ENCODE results near the gene RECK. TPM values are rescaled to one million over a fixed set of nuclear protein-coding genes. Genes with fewer than 3 reads are reported as not detected.
"Not testable (repeated sequence)": the region's sequence is repeated elsewhere in the genome, so short reads cannot be mapped to it uniquely, and the experiment has no call there.

The RECK gene
- total RNA-seq, 1 donor from 2014 or later: 10.3 TPM

- DNase-seq (ENCODE audit: low spot score): no peak
Observed at GRCh38 chr9:36154331-36154952, 117.7 kb downstream of the RECK start.

- no peak for DNase-seq (ENCODE audit: low spot score)
Observed at GRCh38 chr9:36156116-36156515, 119.4 kb downstream of the RECK start.

GRCh38 chr9:36158122-36158521 lies 121.4 kb downstream of the RECK start:
- no peak for DNase-seq (ENCODE audit: low spot score)

GRCh38 chr9:36158917-36159316 lies 122.2 kb downstream of the RECK start:
- DNase-seq (ENCODE audit: low spot score): no peak

- DNase-seq (ENCODE audit: low spot score): not testable (repeated sequence)
Observed at GRCh38 chr9:36159509-36159908, 122.8 kb downstream of the RECK start.

GRCh38 chr9:36160126-36160525 lies 123.4 kb downstream of the RECK start:
- DNase-seq (ENCODE audit: low spot score): not testable (repeated sequence)

GRCh38 chr9:36161187-36161586 lies 124.5 kb downstream of the RECK start:
- no peak for DNase-seq (ENCODE audit: low spot score)

GRCh38 chr9:36162211-36162738 lies 125.6 kb downstream of the RECK start:
- no peak for DNase-seq (ENCODE audit: low spot score)

- no peak for DNase-seq (ENCODE audit: low spot score)
Observed at GRCh38 chr9:36163049-36163785, 126.5 kb downstream of the RECK start.

GRCh38 chr9:36163786-36164170 lies 127.1 kb downstream of the RECK start:
- no peak for DNase-seq (ENCODE audit: low spot score)

- no peak for DNase-seq (ENCODE audit: low spot score)
Observed at GRCh38 chr9:36164372-36164771, 127.7 kb downstream of the RECK start.

- DNase-seq (ENCODE audit: low spot score): no peak
Observed at GRCh38 chr9:36164989-36165388, 128.3 kb downstream of the RECK start.

GRCh38 chr9:36165826-36166167 lies 129.1 kb downstream of the RECK start:
- no peak for DNase-seq (ENCODE audit: low spot score)

GRCh38 chr9:36166168-36166927 lies 129.6 kb downstream of the RECK start:
- peak; percentile 81 for DNase-seq (ENCODE audit: low spot score)

GRCh38 chr9:36169166-36169565 lies 132.5 kb downstream of the RECK start, which contains the start of gene CCIN:
Gene CCIN, plus strand, starts transcription at chr9:36169388. Its CDS starts 115 bp downstream, at chr9:36169503.
- no peak for DNase-seq (ENCODE audit: low spot score)

GRCh38 chr9:36169708-36170107 lies 133.0 kb downstream of the RECK start:
- no peak for DNase-seq (ENCODE audit: low spot score)

GRCh38 chr9:36170531-36170930 lies 133.8 kb downstream of the RECK start:
- no peak for DNase-seq (ENCODE audit: low spot score)

GRCh38 chr9:36173861-36174260 lies 137.1 kb downstream of the RECK start:
- no peak for DNase-seq (ENCODE audit: low spot score)

All from ureter (tissue), 1 donor.